PC-3 (cell line): ENCODE results near the gene MAP3K20.

ENCODE experiments used
- EZH2 ChIP-seq: fragments of 300-600 bp; sonication (generic); IDR thresholded peaks from one replicate; pipeline ENCODE4 v1.6.1; 2017; ENCODE audit warnings: antibody characterized with exemption, mild to moderate bottlenecking, low read length; ENCODE audit not compliant: unreplicated experiment
- EZH2phosphoT487 ChIP-seq: fragments of 300-600 bp; sonication (generic); IDR thresholded peaks from 2 replicates; pipeline ENCODE4 v1.6.1; 2018; ENCODE audit warnings: mild to moderate bottlenecking, antibody characterized with exemption, low read length, borderline replicate concordance
- TF ChIP-seq, protein P1 (sequence below): fragments of 300-600 bp; sonication (generic); conservative IDR thresholded peaks from 2 replicates; pipeline ENCODE4 v1.5.1; 2017; ENCODE audit warnings: antibody characterized with exemption, low read depth, mild to moderate bottlenecking, low read length

DNA sequence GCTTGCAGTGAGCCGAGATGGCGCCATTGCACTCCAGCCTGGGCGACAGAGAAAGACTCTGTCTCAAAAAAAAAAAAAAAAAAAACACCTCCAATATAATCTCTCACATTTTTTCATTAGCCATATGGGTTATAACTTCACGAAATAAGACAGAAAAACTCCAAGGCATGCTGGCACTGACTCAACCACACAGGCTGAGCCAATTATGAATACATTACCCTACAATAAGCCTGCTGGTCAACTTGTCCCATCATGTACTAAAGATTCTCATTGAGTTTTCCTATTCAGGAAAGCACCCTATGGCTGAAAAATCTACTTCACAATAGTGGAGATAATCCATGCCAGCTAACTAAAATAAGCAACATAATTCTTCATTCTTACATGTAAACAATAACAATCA, 12.8 kb upstream of the MAP3K20 start:
- TF ChIP-seq, protein P1, sequence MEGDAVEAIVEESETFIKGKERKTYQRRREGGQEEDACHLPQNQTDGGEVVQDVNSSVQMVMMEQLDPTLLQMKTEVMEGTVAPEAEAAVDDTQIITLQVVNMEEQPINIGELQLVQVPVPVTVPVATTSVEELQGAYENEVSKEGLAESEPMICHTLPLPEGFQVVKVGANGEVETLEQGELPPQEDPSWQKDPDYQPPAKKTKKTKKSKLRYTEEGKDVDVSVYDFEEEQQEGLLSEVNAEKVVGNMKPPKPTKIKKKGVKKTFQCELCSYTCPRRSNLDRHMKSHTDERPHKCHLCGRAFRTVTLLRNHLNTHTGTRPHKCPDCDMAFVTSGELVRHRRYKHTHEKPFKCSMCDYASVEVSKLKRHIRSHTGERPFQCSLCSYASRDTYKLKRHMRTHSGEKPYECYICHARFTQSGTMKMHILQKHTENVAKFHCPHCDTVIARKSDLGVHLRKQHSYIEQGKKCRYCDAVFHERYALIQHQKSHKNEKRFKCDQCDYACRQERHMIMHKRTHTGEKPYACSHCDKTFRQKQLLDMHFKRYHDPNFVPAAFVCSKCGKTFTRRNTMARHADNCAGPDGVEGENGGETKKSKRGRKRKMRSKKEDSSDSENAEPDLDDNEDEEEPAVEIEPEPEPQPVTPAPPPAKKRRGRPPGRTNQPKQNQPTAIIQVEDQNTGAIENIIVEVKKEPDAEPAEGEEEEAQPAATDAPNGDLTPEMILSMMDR, result no peak
- no peak for TF ChIP-seq EZH2
- no peak for TF ChIP-seq EZH2phosphoT487
